HCT116 (cell line): ENCODE data around the gene FGF6. TPM values are rescaled to one million over a fixed set of nuclear protein-coding genes. Genes with fewer than 3 reads are reported as not detected.

Experiments
- ATAC-seq: fragments of 200-7000 bp; cut with Tn5 transposase; 2 replicates; pipeline ENCODE4 v1.9.1; 2020; ENCODE audit warnings: mild to moderate bottlenecking, moderate library complexity
- Bru-seq: library from RNA; stranded (reverse); fragments of 400-500 nt; gene quantifications from one replicate; lab custom pipeline; 2021; lab: Mats Ljungman, UMichigan
- BruChase-seq, 2 experiments: library from RNA; stranded (reverse); fragments of 400-500 nt; gene quantifications; one replicate each; lab custom pipeline; 2021; lab: Mats Ljungman, UMichigan
- BruUV-seq: library from RNA; stranded (reverse); fragments of 400-500 nt; replicated peaks from 2 replicates; lab custom pipeline; 2021; lab: Mats Ljungman, UMichigan
- CTCF ChIA-PET: fragments of 300-600 bp; sonication (Branson Sonifier 250); formaldehyde crosslinking; loops from one replicate; lab custom pipeline; 2021; ENCODE audit warnings: antibody characterized with exemption; lab: Charles Lee
- POLR2A ChIA-PET: fragments of 300-600, 350-600 bp; sonication (Branson Sonifier 250); formaldehyde crosslinking; loops from one replicate; lab custom pipeline; 2021; ENCODE audit warnings: antibody characterized with exemption; lab: Charles Lee
- RAD21 ChIA-PET, 2 experiments: fragments of 300-600 bp; sonication (Branson Sonifier 250); formaldehyde crosslinking; loops; one replicate each; lab custom pipeline; 2023; ENCODE audit warnings: low total read pairs in 2 of 2; ENCODE audit not compliant: uncharacterized antibody in 2 of 2, unreplicated experiment in 2 of 2, low non-redundant PET in 1 of 2; lab: Charles Lee
- DNase-seq: peaks from one replicate; pipeline ENCODE4 v3.0.0-alpha.2; 2010; ENCODE audit warnings: low read depth, low spot score
- H2AFZ ChIP-seq: fragments of 200-600 bp; shearing (Covaris generic), sonication (generic); 2 replicates; pipeline ENCODE4 v1.6.1; 2017; ENCODE audit warnings: low read depth, mixed run types, mixed read lengths, antibody characterized with exemption, low read length; ENCODE audit not compliant: poor library complexity, severe bottlenecking
- H3K27ac ChIP-seq: 2 replicates; pipeline ENCODE4 v1.5.1; 2012; ENCODE audit warnings: low read depth, low read length
- H3K27me3 ChIP-seq: fragments of 200-600 bp; sonication (generic); 2 replicates; pipeline ENCODE4 v1.6.1; 2016; ENCODE audit warnings: mixed run types, low read length, mixed read lengths; ENCODE audit not compliant: insufficient read depth
- H3K36me3 ChIP-seq, 2 experiments: fragments of 200-500 bp in 1 of 2; fragments of 200-600 bp in 1 of 2; sonication (Bioruptor generic) in 1 of 2; sonication (generic) in 1 of 2; 2 replicates each; pipeline versions ENCODE4 v1.5.1 to v1.6.1; 2014 to 2016; ENCODE audit warnings: low read length in 2 of 2, inconsistent platforms in 1 of 2, mixed read lengths in 1 of 2, mixed run types in 1 of 2; ENCODE audit not compliant: insufficient read depth in 2 of 2, control insufficient read depth in 1 of 2
- H3K4me1 ChIP-seq, 2 experiments: fragments of 200-600 bp in 1 of 2; sonication (generic) in 1 of 2; 2 replicates each; pipeline versions ENCODE4 v1.5.1 to v1.6.1; 2012 to 2017; ENCODE audit warnings: low read length in 2 of 2, inconsistent platforms in 1 of 2, mild to moderate bottlenecking in 1 of 2, mixed read lengths in 1 of 2, mixed run types in 1 of 2, moderate library complexity in 1 of 2; ENCODE audit not compliant: insufficient read depth in 2 of 2, control insufficient read depth in 1 of 2
- H3K4me2 ChIP-seq: fragments of 200-600 bp; sonication (generic); 2 replicates; pipeline ENCODE4 v1.6.1; 2017; ENCODE audit warnings: mixed run types, low read length, mixed read lengths
- H3K4me3 ChIP-seq, 2 experiments: fragments of 200-600 bp in 1 of 2; sonication (generic) in 1 of 2; replicated peaks in 1 of 2; 2 replicates each; pipeline ENCODE4 v1.5.1; 2011 to 2016; ENCODE audit warnings: low read length in 2 of 2, control low read depth in 1 of 2, low read depth in 1 of 2, mild to moderate bottlenecking in 1 of 2, mixed read lengths in 1 of 2, mixed run types in 1 of 2
- H3K79me2 ChIP-seq: fragments of 200-600 bp; sonication (generic); 2 replicates; pipeline ENCODE4 v1.6.1; 2017; ENCODE audit warnings: mild to moderate bottlenecking, mixed run types, low read length, moderate library complexity, mixed read lengths; ENCODE audit not compliant: insufficient read depth
- H3K9ac ChIP-seq: fragments of 200-600 bp; sonication (generic); 2 replicates; pipeline ENCODE4 v1.6.1; 2016; ENCODE audit warnings: low read length, mixed read lengths
- H3K9me2 ChIP-seq: fragments of 200-600 bp; sonication (generic), shearing (Covaris generic); 2 replicates; pipeline ENCODE4 v1.6.1; 2017; ENCODE audit warnings: mixed run types, mild to moderate bottlenecking, moderate library complexity; ENCODE audit not compliant: insufficient read depth
- H3K9me3 ChIP-seq, 2 experiments: fragments of 200-500 bp in 1 of 2; fragments of 200-600 bp in 1 of 2; sonication (Bioruptor generic) in 1 of 2; sonication (generic) in 1 of 2; 2 replicates each; pipeline ENCODE4 v1.6.1; 2014 to 2017; ENCODE audit warnings: low read length in 2 of 2, mixed read lengths in 2 of 2, inconsistent platforms in 1 of 2, low read depth in 1 of 2, mild to moderate bottlenecking in 1 of 2, mixed run types in 1 of 2, moderate library complexity in 1 of 2; ENCODE audit not compliant: control insufficient read depth in 1 of 2, insufficient read depth in 1 of 2
- H4K20me1 ChIP-seq: fragments of 200-600 bp; sonication (generic), shearing (Covaris generic); 2 replicates; pipeline ENCODE4 v1.6.1; 2017; ENCODE audit warnings: mixed run types, mild to moderate bottlenecking, moderate library complexity; ENCODE audit not compliant: insufficient read depth
- CBX3 ChIP-seq: IDR thresholded peaks from 2 replicates; pipeline ENCODE4 v1.6.1; 2012; ENCODE audit warnings: low read depth
- EGR1 ChIP-seq: IDR thresholded peaks from 2 replicates; pipeline ENCODE4 v1.6.1; 2012; ENCODE audit warnings: low read depth
- ELF1 ChIP-seq: IDR thresholded peaks from 2 replicates; pipeline ENCODE4 v1.6.1; 2012; ENCODE audit warnings: low read depth, borderline replicate concordance
- EZH2phosphoT487 ChIP-seq: fragments of 200-600 bp; IDR thresholded peaks from 2 replicates; pipeline ENCODE4 v1.6.1; 2018; ENCODE audit warnings: antibody characterized with exemption, borderline replicate concordance
- FOSL1 ChIP-seq: IDR thresholded peaks from 2 replicates; pipeline ENCODE4 v1.6.1; 2012; ENCODE audit warnings: low read depth
- POLR2AphosphoS5 ChIP-seq: IDR thresholded peaks from 2 replicates; pipeline ENCODE4 v1.6.1; 2011; ENCODE audit warnings: mild to moderate bottlenecking, low read depth, low read length, moderate library complexity
- SIN3A ChIP-seq: IDR thresholded peaks from 2 replicates; pipeline ENCODE4 v1.6.1; 2012; ENCODE audit warnings: low read depth
- SP1 ChIP-seq: IDR thresholded peaks from 2 replicates; pipeline ENCODE4 v1.6.1; 2012; ENCODE audit warnings: low read depth
- SRF ChIP-seq: IDR thresholded peaks from 2 replicates; pipeline ENCODE4 v1.6.1; 2012; ENCODE audit warnings: low read depth
- TCF7L2 ChIP-seq: IDR thresholded peaks from 2 replicates; pipeline ENCODE4 v1.7.0; 2011; ENCODE audit warnings: borderline replicate concordance, inconsistent platforms; ENCODE audit not compliant: insufficient read depth, insufficient read length; ENCODE audit errors: extremely low read depth
- YY1 ChIP-seq: IDR thresholded peaks from 2 replicates; pipeline ENCODE4 v1.6.1; 2011; ENCODE audit warnings: low read length, low read depth, moderate library complexity, mild to moderate bottlenecking; ENCODE audit not compliant: insufficient replicate concordance; ENCODE audit errors: extremely low read depth
- intact Hi-C: fragments of 100-400 bp; cut with micrococcal nuclease; formaldehyde crosslinking; loops from 2 replicates; pipeline ENCODE4 v1.10.0; 2022
- long read RNA-seq: library from polyadenylated mRNA; unstranded; transcript quantifications from one replicate; pipeline ENCODE4 v2.0.0, GENCODE V29; 2021; ENCODE audit not compliant: unreplicated experiment
- polyA plus RNA-seq: library from polyadenylated mRNA; unstranded; fragments of >200 nt; gene quantifications from 2 replicates; pipeline ENCODE4 v1.2.1, GENCODE V29; 2012; ENCODE audit warnings: missing spikeins
- total RNA-seq: library from RNA; stranded (reverse); gene quantifications from one replicate; pipeline ENCODE4 v1.2.1, GENCODE V29; 2021; ENCODE audit not compliant: unreplicated experiment
- TF ChIP-seq, protein P1 (sequence below), 3 experiments: fragments of 200-600 bp in 1 of 3; sonication (generic) in 1 of 3; IDR thresholded peaks in 2 of 3; conservative IDR thresholded peaks in 1 of 3; 2 replicates each; pipeline ENCODE4 v1.5.1; 2012 to 2017; ENCODE audit warnings: low read depth in 2 of 3, low read length in 2 of 3, antibody characterized with exemption in 1 of 3, borderline replicate concordance in 1 of 3, control low read depth in 1 of 3, mild to moderate bottlenecking in 1 of 3, mixed read lengths in 1 of 3, mixed run types in 1 of 3, moderate library complexity in 1 of 3; ENCODE audit not compliant: insufficient read depth in 1 of 3
- TF ChIP-seq, protein P2 (sequence below): IDR thresholded peaks from 2 replicates; pipeline ENCODE4 v1.6.1; 2012
- TF ChIP-seq, protein P3 (sequence below): IDR thresholded peaks from 2 replicates; pipeline ENCODE4 v1.6.1; 2012

The FGF6 gene, protein sequence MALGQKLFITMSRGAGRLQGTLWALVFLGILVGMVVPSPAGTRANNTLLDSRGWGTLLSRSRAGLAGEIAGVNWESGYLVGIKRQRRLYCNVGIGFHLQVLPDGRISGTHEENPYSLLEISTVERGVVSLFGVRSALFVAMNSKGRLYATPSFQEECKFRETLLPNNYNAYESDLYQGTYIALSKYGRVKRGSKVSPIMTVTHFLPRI
- total RNA-seq (not detected), Bru-seq, nascent RNA (percentile 10 among the genes with signal in this experiment), BruChase-seq, experiment 1, labeled RNA remaining after a 6-hour chase (not detected), BruChase-seq, experiment 2, labeled RNA remaining after a 2-hour chase (percentile 10 among the genes with signal in this experiment)
- 0.09 TPM in 1 of 2 replicates, not detected in the other for polyA plus RNA-seq
- long read RNA-seq: 0 reads

DNA sequence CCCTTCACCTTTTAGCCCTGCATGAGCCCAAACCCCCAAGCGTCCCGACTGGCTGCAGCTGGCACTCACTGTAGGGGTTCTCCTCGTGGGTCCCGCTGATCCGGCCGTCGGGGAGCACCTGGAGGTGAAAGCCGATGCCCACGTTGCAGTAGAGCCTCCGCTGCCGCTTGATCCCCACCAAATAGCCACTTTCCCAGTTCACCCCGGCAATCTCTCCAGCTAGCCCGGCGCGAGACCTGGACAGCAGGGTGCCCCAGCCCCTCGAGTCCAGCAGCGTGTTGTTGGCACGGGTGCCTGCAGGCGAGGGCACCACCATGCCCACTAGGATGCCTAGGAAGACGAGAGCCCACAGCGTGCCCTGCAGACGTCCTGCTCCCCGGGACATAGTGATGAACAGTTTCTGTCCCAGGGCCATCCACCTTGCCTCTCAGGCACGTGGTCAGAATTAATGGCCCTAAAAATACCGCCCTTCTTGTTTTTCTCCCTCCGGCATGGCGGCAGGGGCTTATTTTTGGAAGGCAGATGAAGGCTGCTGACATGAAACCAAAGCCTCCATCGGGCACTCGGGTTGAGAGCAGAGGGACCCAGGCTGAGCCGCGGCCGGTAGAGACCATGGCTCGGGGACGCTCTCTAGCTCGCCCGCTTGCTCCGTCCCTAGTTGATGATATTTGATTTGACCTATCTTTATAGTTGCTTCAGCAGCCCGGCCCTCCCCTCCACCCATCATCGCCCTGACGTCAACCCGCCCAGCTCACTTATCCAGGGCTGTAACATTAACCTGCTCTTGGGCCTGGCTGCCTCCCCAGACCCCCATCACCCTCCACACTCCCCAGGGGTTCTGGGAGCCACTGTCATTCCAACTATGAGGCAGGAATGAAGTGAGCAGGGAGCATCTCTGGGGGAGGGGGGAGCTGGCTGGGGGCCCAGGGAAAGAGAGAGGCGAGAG, at the start of gene FGF6:
FGF6 (minus strand) TSS at position 660 of the 946 bp plus-strand sequence; CDS start at position 415, 245 bp downstream.
- Histone ChIP-seq H3K4me1 (peaks cover 4 to 5% of the 10 kb centered on the region in 2 experiments; a peak in 2 of 4 replicates), H3K9me2 (no peaks in the 10 kb centered on the region), H3K4me2 (no peak within 1 kb of the TSS), H3K27ac (no peak within 1 kb of the TSS), H3K79me2 (no peaks in the 10 kb centered on the region), H3K36me3 (no peaks in the 10 kb centered on the region), H4K20me1 (no peaks in the 10 kb centered on the region), H3K27me3 (peaks cover 29% of the 10 kb centered on the region), H3K9me3 (no peaks in the 10 kb centered on the region), H3K9ac (no peak within 1 kb of the TSS), H2AFZ (no peak within 1 kb of the TSS), H3K4me3 (no peak within 1 kb of the TSS)
- intact Hi-C loops: no loop called here
- ChIA-PET CTCF (no interaction called here), RAD21 (no interaction called here), POLR2A (no interaction called here)
- DNase-seq (no peak), ATAC-seq (no peak)
- TF ChIP-seq SP1 (no peak), CBX3 (no peak), POLR2AphosphoS5 (no peak)
- no TSS peak for BruUV-seq

DNA sequence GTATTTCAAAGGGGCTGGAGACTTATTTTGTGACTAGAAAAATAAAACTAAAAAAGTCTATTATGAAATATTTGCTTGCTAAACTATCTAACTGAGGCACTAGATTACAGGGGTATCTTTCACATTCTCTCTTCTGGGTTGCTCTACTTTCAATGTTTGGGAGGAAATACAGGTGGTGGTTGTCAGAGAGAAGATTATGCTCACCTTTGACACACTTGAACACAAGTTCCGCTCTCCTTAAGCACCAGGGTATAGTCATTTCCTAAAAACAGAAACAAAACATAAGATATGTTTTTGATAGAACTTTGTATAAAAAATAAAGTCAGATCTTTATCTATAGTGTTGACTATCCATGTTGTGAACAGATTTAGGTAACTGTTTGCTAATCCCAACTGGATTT, 45.4 kb upstream of the FGF6 start:
- Histone ChIP-seq H3K4me1 (no peaks in the 10 kb centered on the region), H3K27me3 (no peaks in the 10 kb centered on the region), H3K36me3 (peaks cover 4 to 12% of the 10 kb centered on the region in 2 experiments; a peak in 3 of 4 replicates), H2AFZ (no peak overlapping the region), H3K4me3 (no peak overlapping the region), H3K9ac (no peak overlapping the region), H4K20me1 (no peaks in the 10 kb centered on the region), H3K27ac (no peak overlapping the region), H3K4me2 (no peak overlapping the region), H3K9me3 (no peaks in the 10 kb centered on the region), H3K79me2 (no peaks in the 10 kb centered on the region), H3K9me2 (no peaks in the 10 kb centered on the region)
- ChIA-PET CTCF (no interaction called here), POLR2A (no interaction called here), RAD21 (no interaction called here)
- no peak for ATAC-seq
- no TSS peak for BruUV-seq
- intact Hi-C loops: no loop called here
- no peak for DNase-seq
- TF ChIP-seq EZH2phosphoT487 (no peak), FOSL1 (no peak), ELF1 (no peak), CBX3 (no peak), SP1 (no peak), EGR1 (no peak), YY1 (no peak), SIN3A (no peak), SRF (no peak), TCF7L2 (no peak)
- TF ChIP-seq, protein P1, sequence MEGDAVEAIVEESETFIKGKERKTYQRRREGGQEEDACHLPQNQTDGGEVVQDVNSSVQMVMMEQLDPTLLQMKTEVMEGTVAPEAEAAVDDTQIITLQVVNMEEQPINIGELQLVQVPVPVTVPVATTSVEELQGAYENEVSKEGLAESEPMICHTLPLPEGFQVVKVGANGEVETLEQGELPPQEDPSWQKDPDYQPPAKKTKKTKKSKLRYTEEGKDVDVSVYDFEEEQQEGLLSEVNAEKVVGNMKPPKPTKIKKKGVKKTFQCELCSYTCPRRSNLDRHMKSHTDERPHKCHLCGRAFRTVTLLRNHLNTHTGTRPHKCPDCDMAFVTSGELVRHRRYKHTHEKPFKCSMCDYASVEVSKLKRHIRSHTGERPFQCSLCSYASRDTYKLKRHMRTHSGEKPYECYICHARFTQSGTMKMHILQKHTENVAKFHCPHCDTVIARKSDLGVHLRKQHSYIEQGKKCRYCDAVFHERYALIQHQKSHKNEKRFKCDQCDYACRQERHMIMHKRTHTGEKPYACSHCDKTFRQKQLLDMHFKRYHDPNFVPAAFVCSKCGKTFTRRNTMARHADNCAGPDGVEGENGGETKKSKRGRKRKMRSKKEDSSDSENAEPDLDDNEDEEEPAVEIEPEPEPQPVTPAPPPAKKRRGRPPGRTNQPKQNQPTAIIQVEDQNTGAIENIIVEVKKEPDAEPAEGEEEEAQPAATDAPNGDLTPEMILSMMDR (IDR thresholded peaks at IDR 0.05 in 2 of 3, conservative IDR thresholded peaks at IDR 0.05 in 1 of 3; ENCODE audit: borderline replicate concordance in 1 of 3, insufficient read depth in 1 of 3, low read depth in 2 of 3, low read length in 2 of 3): no peak
- TF ChIP-seq, protein P2, sequence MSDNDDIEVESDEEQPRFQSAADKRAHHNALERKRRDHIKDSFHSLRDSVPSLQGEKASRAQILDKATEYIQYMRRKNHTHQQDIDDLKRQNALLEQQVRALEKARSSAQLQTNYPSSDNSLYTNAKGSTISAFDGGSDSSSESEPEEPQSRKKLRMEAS: no peak
- TF ChIP-seq, protein P3, sequence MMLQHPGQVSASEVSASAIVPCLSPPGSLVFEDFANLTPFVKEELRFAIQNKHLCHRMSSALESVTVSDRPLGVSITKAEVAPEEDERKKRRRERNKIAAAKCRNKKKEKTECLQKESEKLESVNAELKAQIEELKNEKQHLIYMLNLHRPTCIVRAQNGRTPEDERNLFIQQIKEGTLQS: no peak
